ENCODE results near the gene DSC1. TPM values are rescaled to one million over a fixed set of nuclear protein-coding genes. Genes with fewer than 3 reads are reported as not detected.

DSC1 gene
- total RNA-seq, 3 donors from 2014 or later = 0.29 TPM; not detected in 2

GRCh38 chr18:31199190-31199769 is 36.6 kb upstream of the DSC1 start:
- Histone ChIP-seq H3K27ac (no peak overlapping the region), H3K9me3 (no peaks in the 10 kb centered on the region), H3K36me3 (no peaks in the 10 kb centered on the region), H3K4me1 (no peaks in the 10 kb centered on the region), H3K27me3 (no peaks in the 10 kb centered on the region), H3K4me3 (no peak overlapping the region)
- TF ChIP-seq POLR2AphosphoS5 (IDR thresholded peaks at IDR 0.05) (no peak), CTCF (IDR thresholded peaks at IDR 0.05) (no peak), POLR2A (IDR thresholded peaks at IDR 0.05) (no peak)
- intact Hi-C loops (cut with DNase I; ENCODE audit: low total_unique reads) = no loop called here
- no peak for DNase-seq (ENCODE audit: low spot score in 2 of 2)

- no peaks in the 10 kb centered on the region for H3K9me3 ChIP-seq
- no peaks in the 10 kb centered on the region for H3K36me3 ChIP-seq
- no peaks in the 10 kb centered on the region for H3K4me1 ChIP-seq
- intact Hi-C loops (cut with DNase I; ENCODE audit: low total_unique reads) = no loop called here
- no peak for DNase-seq (ENCODE audit: low spot score in 2 of 2)
- TF ChIP-seq POLR2AphosphoS5 (IDR thresholded peaks at IDR 0.05) (no peak), CTCF (IDR thresholded peaks at IDR 0.05) (no peak), POLR2A (IDR thresholded peaks at IDR 0.05) (no peak)
- H3K4me3 ChIP-seq = no peak overlapping the region
- no peak overlapping the region for H3K27ac ChIP-seq
- no peaks in the 10 kb centered on the region for H3K27me3 ChIP-seq
These were observed 35.0 kb upstream of the DSC1 start for GRCh38 chr18:31197676-31198075.

- Histone ChIP-seq H3K4me1 (no peaks in the 10 kb centered on the region), H3K27me3 (no peaks in the 10 kb centered on the region), H3K4me3 (no peak overlapping the region), H3K36me3 (no peaks in the 10 kb centered on the region), H3K27ac (no peak overlapping the region), H3K9me3 (no peaks in the 10 kb centered on the region)
- no peak for DNase-seq (ENCODE audit: low spot score in 2 of 2)
- no peak for TF ChIP-seq CTCF (IDR thresholded peaks at IDR 0.05)
- TF ChIP-seq POLR2AphosphoS5 (IDR thresholded peaks at IDR 0.05) = no peak
- TF ChIP-seq POLR2A (IDR thresholded peaks at IDR 0.05) = no peak
- intact Hi-C loops (cut with DNase I; ENCODE audit: low total_unique reads) = no loop called here
These were observed 32.4 kb upstream of the DSC1 start for GRCh38 chr18:31195063-31195462.

- H3K27ac ChIP-seq = no peak overlapping the region
- no peaks in the 10 kb centered on the region for H3K9me3 ChIP-seq
- H3K27me3 ChIP-seq = no peaks in the 10 kb centered on the region
- intact Hi-C loops (cut with DNase I; ENCODE audit: low total_unique reads) = no loop called here
- no peak for DNase-seq (ENCODE audit: low spot score in 2 of 2)
- no peaks in the 10 kb centered on the region for H3K4me1 ChIP-seq
- no peak for TF ChIP-seq POLR2A (IDR thresholded peaks at IDR 0.05)
- TF ChIP-seq CTCF (IDR thresholded peaks at IDR 0.05) = no peak
- TF ChIP-seq POLR2AphosphoS5 (IDR thresholded peaks at IDR 0.05) = no peak
- H3K4me3 ChIP-seq = no peak overlapping the region
- H3K36me3 ChIP-seq = no peaks in the 10 kb centered on the region
These were observed 29.6 kb upstream of the DSC1 start for GRCh38 chr18:31192086-31192776.

GRCh38 chr18:31190919-31191318 is 28.3 kb upstream of the DSC1 start:
- no peak for TF ChIP-seq POLR2AphosphoS5 (IDR thresholded peaks at IDR 0.05)
- no peak for TF ChIP-seq CTCF (IDR thresholded peaks at IDR 0.05)
- no peak for TF ChIP-seq POLR2A (IDR thresholded peaks at IDR 0.05)

More at GRCh38 chr18:31190919-31191318, 28.3 kb upstream of the DSC1 start:
- Histone ChIP-seq H3K27ac (no peak overlapping the region), H3K4me1 (no peaks in the 10 kb centered on the region), H3K27me3 (no peaks in the 10 kb centered on the region), H3K36me3 (no peaks in the 10 kb centered on the region), H3K4me3 (no peak overlapping the region), H3K9me3 (no peaks in the 10 kb centered on the region)
- intact Hi-C loops (cut with DNase I; ENCODE audit: low total_unique reads) = no loop called here
- DNase-seq (ENCODE audit: low spot score in 2 of 2) = no peak
